ENCODE measurements around the gene STIM1.

The STIM1 gene

DNA sequence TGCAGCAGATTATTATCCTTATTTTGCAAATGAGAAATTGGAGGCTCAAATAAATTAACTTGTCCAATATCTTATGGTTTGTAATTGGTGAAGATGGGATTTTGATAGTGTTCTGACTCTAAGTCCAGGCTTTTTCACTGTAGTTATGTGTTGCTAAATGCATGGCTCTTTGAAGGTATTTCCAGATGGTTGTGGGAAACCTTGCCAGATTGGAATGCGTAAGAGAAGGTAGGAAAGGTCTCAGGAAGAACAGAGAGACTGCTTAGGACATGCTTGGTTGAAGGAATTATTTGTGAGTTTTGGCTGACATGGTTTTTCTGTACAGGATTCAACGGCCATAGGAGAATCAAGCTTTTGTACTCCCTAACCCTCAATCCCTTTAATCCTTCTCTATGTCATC lies 108.6 kb downstream of the STIM1 start:
- Histone ChIP-seq H3K4me3 (no peak overlapping the region), H3K27ac (no peak overlapping the region)
- TF ChIP-seq, protein P1, sequence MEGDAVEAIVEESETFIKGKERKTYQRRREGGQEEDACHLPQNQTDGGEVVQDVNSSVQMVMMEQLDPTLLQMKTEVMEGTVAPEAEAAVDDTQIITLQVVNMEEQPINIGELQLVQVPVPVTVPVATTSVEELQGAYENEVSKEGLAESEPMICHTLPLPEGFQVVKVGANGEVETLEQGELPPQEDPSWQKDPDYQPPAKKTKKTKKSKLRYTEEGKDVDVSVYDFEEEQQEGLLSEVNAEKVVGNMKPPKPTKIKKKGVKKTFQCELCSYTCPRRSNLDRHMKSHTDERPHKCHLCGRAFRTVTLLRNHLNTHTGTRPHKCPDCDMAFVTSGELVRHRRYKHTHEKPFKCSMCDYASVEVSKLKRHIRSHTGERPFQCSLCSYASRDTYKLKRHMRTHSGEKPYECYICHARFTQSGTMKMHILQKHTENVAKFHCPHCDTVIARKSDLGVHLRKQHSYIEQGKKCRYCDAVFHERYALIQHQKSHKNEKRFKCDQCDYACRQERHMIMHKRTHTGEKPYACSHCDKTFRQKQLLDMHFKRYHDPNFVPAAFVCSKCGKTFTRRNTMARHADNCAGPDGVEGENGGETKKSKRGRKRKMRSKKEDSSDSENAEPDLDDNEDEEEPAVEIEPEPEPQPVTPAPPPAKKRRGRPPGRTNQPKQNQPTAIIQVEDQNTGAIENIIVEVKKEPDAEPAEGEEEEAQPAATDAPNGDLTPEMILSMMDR (IDR thresholded peaks at IDR 0.05), result no peak
- no peak for DNase-seq (ENCODE audit: low spot score)

DNA sequence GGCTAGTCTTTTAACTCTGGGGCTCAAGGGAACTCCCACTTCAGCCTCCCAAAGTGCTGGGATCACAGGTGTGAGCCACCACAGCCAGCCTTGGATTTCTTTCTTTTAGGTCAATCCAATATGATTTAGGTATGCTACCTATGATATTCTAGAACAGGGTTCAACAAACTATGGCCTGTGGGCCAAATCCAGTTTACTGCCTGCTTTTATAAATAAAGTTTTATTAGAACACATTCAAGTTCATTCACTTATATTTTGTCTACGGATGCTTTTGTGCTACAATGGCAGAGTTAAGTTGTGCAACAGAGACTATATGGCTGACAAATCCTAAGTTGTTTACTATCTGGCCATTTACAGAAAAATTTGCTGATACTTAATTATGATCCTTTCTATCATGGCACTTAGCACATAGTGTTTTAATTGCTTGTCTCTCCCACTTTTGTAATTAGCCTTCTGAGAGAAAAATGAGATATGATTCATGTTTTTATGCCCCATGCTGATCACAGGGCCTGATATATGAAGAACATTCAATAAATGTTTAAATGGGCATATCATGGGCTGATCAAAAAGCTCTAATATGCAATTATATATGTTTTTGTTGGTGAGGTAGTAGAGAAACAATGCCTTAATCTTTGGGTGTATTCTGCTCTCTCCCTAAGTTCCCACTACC lies 109.6 kb downstream of the STIM1 start:
- Histone ChIP-seq H3K27ac (no peak overlapping the region), H3K4me3 (no peak overlapping the region)
- no peak for DNase-seq (ENCODE audit: low spot score)
- TF ChIP-seq, protein P1 (IDR thresholded peaks at IDR 0.05), result no peak

DNA sequence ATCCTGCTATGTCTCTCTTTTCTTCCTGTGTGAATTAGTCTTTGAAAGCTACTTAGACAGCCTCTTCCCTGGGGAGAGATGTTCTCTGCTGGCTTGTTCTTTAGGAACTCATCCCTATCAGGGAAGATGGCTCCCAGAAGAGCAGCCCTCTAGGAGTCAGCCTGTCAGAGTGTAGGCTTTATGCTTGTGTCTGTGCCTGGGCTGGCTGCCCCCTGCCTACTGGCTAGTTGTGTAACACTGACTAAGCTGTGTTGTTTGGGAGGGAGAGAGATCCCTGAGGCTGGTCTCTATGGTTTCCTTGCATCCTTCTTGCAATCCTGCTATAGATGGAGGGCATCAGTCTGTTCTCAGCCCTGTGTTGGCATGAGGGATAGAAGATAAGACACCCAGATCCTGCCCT lies 112.2 kb downstream of the STIM1 start:
- Histone ChIP-seq H3K4me3 (no peak overlapping the region), H3K27ac (no peak overlapping the region)
- DNase-seq (ENCODE audit: low spot score), result no peak
- TF ChIP-seq, protein P1 (IDR thresholded peaks at IDR 0.05), result no peak

DNA sequence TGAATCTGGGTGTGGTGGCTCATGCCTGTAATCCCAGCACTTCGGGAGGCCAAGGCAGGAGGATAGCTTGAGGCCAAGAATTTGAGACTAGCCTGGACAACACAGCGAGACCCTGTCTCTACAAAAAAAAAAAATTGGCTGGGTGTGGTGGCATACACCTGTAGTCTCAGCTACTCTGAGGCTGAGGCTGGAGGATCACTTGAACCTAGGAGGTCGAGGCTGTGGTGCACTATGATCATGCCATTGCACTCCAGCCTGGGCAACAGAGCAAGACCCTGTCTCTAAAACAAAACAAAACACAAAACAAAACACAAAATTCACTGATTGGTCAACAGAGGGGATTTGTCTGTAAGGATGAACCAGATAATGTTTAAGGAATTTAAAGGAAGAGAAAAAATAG lies 113.7 kb downstream of the STIM1 start:
- DNase-seq (ENCODE audit: low spot score), result no peak
- TF ChIP-seq, protein P1 (IDR thresholded peaks at IDR 0.05), result no peak
- Histone ChIP-seq H3K27ac (no peak overlapping the region), H3K4me3 (no peak overlapping the region)

DNA sequence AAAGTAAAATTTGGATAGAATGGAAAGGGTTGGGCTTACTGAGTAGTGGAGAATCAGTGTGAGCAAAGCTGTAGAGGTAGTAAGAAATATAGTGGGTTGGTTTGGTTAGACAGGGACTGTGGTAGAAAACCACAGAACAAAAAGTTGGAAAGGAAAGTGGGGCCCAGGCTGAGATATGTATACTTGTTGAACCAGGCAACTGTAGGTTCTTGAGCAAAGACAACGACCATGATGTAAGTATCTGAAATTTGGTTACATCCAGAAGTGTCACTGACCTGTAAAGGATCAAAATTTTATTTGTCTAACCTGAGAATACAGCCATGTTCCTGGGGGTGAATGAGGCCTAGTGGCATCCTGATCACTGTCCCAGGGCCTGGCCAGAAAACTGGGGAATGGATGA lies 114.1 kb downstream of the STIM1 start:
- no peak for DNase-seq (ENCODE audit: low spot score)
- Histone ChIP-seq H3K27ac (no peak overlapping the region), H3K4me3 (no peak overlapping the region)
- TF ChIP-seq, protein P1 (IDR thresholded peaks at IDR 0.05), result no peak

DNA sequence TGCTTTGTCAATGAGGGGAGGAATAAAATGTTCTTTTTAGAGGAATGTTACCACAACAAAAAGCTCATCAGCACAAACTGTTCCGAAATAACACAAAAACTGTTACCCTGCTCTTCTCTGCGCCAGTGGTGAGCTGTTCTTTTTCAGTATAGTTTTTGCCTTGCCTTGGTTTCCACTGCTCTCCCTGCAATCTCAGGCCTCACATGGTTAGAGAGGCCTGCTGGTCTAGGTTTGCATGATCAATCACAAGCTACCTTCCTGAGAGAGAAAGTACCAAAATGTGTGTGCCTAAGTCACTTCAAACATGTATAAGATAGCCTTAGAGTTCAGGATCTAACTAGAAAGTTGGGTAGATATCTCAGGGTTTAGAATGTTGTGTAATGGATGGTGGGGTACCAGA lies 114.6 kb downstream of the STIM1 start:
- Histone ChIP-seq H3K27ac (no peak overlapping the region), H3K4me3 (no peak overlapping the region)
- TF ChIP-seq, protein P1 (IDR thresholded peaks at IDR 0.05), result no peak
- no peak for DNase-seq (ENCODE audit: low spot score)

DNA sequence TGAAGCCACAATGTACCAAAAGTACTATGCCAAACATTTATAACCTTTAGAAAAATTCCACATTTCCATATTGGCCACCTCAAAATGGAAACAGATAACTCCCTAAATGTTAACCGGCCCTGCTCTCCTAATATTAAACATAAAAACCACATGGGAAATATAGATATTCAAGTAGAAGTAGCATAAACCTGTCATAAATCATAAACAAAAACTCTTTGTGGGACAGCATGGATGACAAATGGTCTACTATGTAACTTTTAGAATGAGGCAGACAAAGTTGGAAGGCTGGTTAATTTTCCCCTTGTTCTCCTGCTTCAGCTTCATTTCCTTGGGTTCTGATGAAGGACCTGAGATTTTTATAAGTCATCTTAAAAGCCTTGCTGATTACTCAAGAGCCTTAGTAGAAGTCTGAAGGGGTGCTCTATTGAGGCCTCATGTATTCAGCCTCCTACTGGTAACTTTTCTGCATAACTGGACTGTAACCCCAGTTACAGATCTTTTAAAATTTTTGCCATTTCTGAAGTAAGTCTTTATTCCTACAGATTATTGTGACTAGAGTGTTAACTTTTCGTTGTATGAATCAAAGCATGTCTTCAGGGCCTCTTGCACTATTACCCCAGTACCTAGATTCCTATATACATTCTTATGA lies 116.4 kb downstream of the STIM1 start:
- Histone ChIP-seq H3K4me3 (no peak overlapping the region), H3K27ac (no peak overlapping the region)
- TF ChIP-seq, protein P1 (IDR thresholded peaks at IDR 0.05), result no peak
- DNase-seq (ENCODE audit: low spot score), result no peak

All from coronary artery (tissue), 2 donors.